Adipocyte (in vitro differentiated cells): ENCODE results near the gene NPIPB6.
"Not testable (repeated sequence)": the region's sequence is repeated elsewhere in the genome, so short reads cannot be mapped to it uniquely, and the experiment has no call there.

Source experiments
- DNase-seq: peaks from one replicate; pipeline ENCODE4 v3.0.0-alpha.2; 2015; ENCODE audit warnings: low read depth
- H3K27me3 ChIP-seq: replicated peaks from 2 replicates; pipeline ENCODE4 v1.7.0; 2013; ENCODE audit warnings: mild to moderate bottlenecking, low read length, moderate library complexity; ENCODE audit not compliant: control insufficient read depth, insufficient read depth
- H3K36me3 ChIP-seq: 2 replicates; pipeline ENCODE4 v1.7.0; 2013; ENCODE audit warnings: low read length, mild to moderate bottlenecking, moderate library complexity; ENCODE audit not compliant: control insufficient read depth, insufficient read depth, severe bottlenecking
- H3K4me1 ChIP-seq: 2 replicates; pipeline ENCODE4 v1.7.0; 2013; ENCODE audit warnings: mild to moderate bottlenecking, low read length, moderate library complexity; ENCODE audit not compliant: control insufficient read depth, insufficient read depth
- H3K4me3 ChIP-seq: 2 replicates; pipeline ENCODE4 v1.7.0; 2013; ENCODE audit warnings: mild to moderate bottlenecking, low read length, moderate library complexity
- H3K9ac ChIP-seq: 2 replicates; pipeline ENCODE4 v1.7.0; 2013; ENCODE audit warnings: mild to moderate bottlenecking, low read length, moderate library complexity
- H3K9me3 ChIP-seq: 2 replicates; pipeline ENCODE4 v1.7.0; 2013; ENCODE audit warnings: mild to moderate bottlenecking, low read length, moderate library complexity; ENCODE audit not compliant: control insufficient read depth

NPIPB6 gene

GRCh38 chr16:28363408-28363807, at the start of gene NPIPB6:
NPIPB6 (minus strand) TSS chr16:28363508; CDS start chr16:28362822, 686 bp downstream.
- H3K4me1 ChIP-seq: not testable (repeated sequence)

GRCh38 chr16:28403220-28404072, 40.1 kb upstream of the NPIPB6 start, which contains the start of gene EIF3CL:
EIF3CL (minus strand) TSS chr16:28403841; CDS start chr16:28403618, 223 bp downstream.
- Histone ChIP-seq H3K4me3 (peak within 1 kb of the TSS; percentile 71), H3K9ac (peak within 1 kb of the TSS; percentile 58)
- not testable (repeated sequence) for H3K4me1 ChIP-seq, H3K27me3 ChIP-seq, H3K36me3 ChIP-seq, H3K9me3 ChIP-seq, DNase-seq

More at GRCh38 chr16:28363408-28363807, at the start of gene NPIPB6:
- not testable (repeated sequence) for H3K36me3 ChIP-seq, H3K27me3 ChIP-seq, H3K9ac ChIP-seq, H3K4me3 ChIP-seq, H3K9me3 ChIP-seq, DNase-seq

GRCh38 chr16:28392054-28392453, 28.7 kb upstream of the NPIPB6 start:
- not testable (repeated sequence) for H3K9ac ChIP-seq

DNA sequence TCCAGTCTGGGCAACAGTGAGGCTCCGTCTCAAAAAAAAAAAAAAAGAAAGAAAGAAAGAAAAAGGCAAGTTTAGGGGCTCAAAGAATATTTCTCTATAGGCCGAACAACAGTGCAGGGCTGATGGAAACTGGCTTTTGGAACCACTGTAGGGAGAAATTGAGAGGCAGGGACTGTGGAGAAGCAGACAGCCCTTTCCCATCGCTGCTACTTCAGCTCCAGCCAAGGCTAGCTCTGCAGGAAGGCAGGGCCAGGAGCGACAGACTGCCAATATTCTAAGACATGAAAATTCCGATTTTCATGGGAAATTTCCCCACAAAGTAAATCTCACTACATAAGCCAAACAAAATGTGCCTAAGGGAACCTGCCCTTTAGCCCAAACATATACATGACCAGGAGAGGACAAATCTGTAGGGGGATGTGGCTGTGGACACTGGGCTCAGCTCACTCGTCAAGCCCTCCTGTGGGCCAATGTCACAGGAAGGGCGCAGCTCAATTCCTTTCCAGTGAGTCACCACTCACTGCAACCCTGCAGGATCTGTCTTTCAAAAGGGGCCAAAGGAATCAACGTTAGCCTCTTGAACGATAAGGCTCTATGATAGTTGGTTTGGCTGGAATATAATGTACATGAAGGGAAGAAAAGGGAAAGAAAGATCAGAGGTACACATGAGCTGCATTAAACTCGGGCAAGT, 19.0 kb upstream of the NPIPB6 start:
- not testable (repeated sequence) for H3K9me3 ChIP-seq, H3K36me3 ChIP-seq, H3K4me3 ChIP-seq, DNase-seq, H3K27me3 ChIP-seq, H3K9ac ChIP-seq, H3K4me1 ChIP-seq

More at GRCh38 chr16:28392054-28392453, 28.7 kb upstream of the NPIPB6 start:
- not testable (repeated sequence) for H3K36me3 ChIP-seq, H3K4me3 ChIP-seq, DNase-seq, H3K4me1 ChIP-seq, H3K27me3 ChIP-seq, H3K9me3 ChIP-seq

DNA sequence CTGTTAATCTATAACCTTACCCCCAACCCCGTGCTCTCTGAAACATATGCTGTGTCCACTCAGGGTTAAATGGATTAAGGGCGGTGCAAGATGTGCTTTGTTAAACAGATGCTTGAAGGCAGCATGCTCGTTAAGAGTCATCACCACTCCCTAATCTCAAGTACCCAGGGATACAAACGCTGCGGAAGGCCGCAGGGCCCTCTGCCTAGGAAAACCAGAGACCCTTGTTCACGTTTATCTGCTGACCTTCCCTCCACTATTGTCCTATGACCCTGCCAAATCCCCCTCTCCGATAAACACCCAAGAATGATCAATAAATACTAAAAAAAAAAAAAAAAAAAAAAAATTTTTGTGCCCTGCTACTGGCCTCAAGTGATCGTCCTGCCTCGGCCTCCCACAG, 14.5 kb upstream of the NPIPB6 start:
- not testable (repeated sequence) for H3K9me3 ChIP-seq, H3K27me3 ChIP-seq, DNase-seq, H3K9ac ChIP-seq, H3K4me1 ChIP-seq, H3K4me3 ChIP-seq, H3K36me3 ChIP-seq

DNA sequence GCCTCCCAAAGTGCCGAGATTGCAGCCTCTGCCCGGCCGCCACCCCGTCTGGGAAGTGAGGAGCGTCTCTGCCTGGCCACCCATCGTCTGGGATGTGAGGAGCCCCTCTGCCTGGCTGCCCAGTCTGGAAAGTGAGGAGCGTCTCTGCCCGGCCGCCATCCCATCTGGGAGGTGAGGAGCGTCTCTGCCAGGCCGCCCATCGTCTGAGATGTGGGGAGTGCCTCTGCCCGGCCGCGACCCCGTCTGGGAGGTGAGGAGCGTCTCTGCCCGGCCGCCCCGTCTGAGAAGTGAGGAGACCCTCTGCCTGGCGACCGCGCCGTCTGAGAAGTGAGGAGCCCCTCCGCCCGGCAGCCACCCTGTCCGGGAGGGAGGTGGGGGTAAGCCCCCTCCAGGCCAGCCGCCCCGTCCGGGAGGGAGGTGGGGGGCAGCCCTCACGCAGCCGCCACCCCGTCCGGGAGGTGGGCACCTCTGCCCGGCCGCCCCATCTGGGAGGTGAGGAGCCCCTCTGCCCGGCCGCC, 13.9 kb upstream of the NPIPB6 start:
- not testable (repeated sequence) for DNase-seq, H3K4me3 ChIP-seq, H3K9ac ChIP-seq, H3K36me3 ChIP-seq, H3K4me1 ChIP-seq, H3K9me3 ChIP-seq, H3K27me3 ChIP-seq

GRCh38 chr16:28375115-28375514, 11.8 kb upstream of the NPIPB6 start:
- H3K9ac ChIP-seq, DNase-seq, H3K4me1 ChIP-seq, H3K36me3 ChIP-seq, H3K4me3 ChIP-seq, H3K27me3 ChIP-seq, H3K9me3 ChIP-seq: not testable (repeated sequence)

DNA sequence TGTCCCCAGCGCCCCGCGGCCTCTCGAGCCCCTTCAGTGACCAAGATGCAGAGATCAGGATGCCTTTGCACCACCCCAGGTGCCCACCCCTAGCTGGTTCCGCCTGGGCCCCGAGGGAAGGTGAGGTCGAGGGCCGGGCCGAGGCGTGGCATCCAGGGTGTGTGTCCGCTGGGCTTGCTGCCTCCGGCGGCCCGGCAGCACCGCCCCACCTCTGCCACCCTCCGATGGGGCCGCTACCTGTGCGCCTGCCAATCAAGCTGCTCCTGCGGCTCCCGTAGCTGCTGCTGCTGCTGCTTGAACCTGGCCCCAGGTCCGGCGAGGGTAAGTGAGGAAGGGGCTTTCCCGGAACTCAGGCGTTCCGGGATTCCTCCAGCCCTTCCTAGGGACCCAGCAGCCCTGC, 11.0 kb upstream of the NPIPB6 start:
- H3K4me3 ChIP-seq, H3K27me3 ChIP-seq, H3K4me1 ChIP-seq, H3K9ac ChIP-seq, DNase-seq, H3K9me3 ChIP-seq, H3K36me3 ChIP-seq: not testable (repeated sequence)

DNA sequence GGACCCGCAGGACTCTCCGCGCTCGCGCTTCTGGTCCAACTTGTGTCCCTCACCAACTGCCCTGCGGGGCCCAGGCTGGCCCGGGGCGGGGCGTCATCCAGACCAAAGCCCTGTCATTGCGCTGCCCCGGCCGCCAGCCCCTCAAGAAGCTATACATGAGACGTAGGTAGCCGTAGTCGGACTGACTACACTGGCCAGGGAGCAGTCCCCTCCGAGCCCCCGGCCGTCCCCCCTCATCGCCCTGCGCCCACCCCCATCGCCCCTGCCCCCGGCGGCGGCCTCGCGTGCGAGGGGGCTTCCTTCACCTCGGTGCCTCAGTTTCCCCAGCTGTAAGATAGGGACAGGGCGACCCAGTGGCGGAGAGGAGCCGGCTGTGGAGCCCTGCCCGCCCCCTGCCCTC, 4.6 kb upstream of the NPIPB6 start:
- H3K9me3 ChIP-seq, H3K4me3 ChIP-seq, DNase-seq, H3K27me3 ChIP-seq, H3K4me1 ChIP-seq, H3K9ac ChIP-seq, H3K36me3 ChIP-seq: not testable (repeated sequence)

GRCh38 chr16:28364268-28365173, 1.2 kb upstream of the NPIPB6 start:
- not testable (repeated sequence) for H3K9ac ChIP-seq, H3K4me3 ChIP-seq, DNase-seq, H3K27me3 ChIP-seq, H3K4me1 ChIP-seq, H3K9me3 ChIP-seq, H3K36me3 ChIP-seq

- not testable (repeated sequence) for H3K9ac ChIP-seq, H3K4me1 ChIP-seq, H3K9me3 ChIP-seq, H3K27me3 ChIP-seq, H3K4me3 ChIP-seq, DNase-seq, H3K36me3 ChIP-seq
Observed at GRCh38 chr16:28362600-28362999, 708 bp downstream of the NPIPB6 start.
